Mesangial cell (primary cell): Measurements from ENCODE around the gene RPL39. TPM values are rescaled to one million over a fixed set of nuclear protein-coding genes. Genes with fewer than 3 reads are reported as not detected.

ENCODE experiments used
- total RNA-seq: library from RNA; depleted of rRNA; stranded (reverse); fragments of >200 nt; gene quantifications from 2 replicates; pipeline ENCODE4 v1.2.3, GENCODE V29; 2015

Gene RPL39
- total RNA-seq: 2,602 and 2,975 TPM in 2 replicates

DNA sequence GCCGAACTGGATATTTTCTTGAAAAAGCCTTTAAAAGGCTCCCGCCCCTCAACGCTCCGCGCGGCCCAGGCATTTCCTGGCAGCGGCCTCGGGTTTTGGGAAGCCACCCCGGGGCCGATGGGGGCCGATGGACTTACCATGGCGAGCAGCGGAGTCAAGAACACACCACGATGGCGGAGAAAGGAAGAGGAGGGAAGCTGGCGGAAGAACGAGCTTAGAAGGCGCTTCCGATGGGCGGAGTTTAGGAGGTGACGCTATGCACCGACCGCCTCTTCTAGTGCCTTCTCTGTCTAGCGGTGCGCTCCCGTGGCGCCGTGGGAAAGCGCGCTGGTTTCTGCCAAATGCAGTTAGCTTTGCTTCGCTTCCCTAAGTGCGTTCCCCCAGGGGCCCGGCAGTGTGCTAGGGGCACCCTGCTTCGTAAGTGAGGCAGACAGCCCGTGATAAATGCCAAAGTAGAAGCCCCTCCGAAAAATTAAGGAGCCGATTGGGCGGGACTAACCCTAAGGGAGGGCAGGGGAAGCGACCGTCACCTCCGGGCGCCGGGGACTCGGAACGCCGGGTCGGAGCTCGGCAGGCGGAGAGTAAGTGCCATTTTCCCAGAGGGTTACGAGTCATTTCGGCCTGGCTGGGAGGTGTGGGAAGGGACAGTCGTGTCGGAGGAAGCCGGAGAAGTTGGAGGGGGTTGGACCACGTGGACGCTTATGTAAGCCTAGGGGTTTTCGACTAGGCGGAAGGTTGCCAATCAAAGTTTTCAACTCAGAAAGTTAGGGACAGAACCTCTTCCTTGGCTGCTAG lies at the start of gene RPL39:
RPL39 (minus strand) TSS at position 194 of the 795 bp plus-strand sequence; CDS start at position 140, 54 bp downstream.

DNA sequence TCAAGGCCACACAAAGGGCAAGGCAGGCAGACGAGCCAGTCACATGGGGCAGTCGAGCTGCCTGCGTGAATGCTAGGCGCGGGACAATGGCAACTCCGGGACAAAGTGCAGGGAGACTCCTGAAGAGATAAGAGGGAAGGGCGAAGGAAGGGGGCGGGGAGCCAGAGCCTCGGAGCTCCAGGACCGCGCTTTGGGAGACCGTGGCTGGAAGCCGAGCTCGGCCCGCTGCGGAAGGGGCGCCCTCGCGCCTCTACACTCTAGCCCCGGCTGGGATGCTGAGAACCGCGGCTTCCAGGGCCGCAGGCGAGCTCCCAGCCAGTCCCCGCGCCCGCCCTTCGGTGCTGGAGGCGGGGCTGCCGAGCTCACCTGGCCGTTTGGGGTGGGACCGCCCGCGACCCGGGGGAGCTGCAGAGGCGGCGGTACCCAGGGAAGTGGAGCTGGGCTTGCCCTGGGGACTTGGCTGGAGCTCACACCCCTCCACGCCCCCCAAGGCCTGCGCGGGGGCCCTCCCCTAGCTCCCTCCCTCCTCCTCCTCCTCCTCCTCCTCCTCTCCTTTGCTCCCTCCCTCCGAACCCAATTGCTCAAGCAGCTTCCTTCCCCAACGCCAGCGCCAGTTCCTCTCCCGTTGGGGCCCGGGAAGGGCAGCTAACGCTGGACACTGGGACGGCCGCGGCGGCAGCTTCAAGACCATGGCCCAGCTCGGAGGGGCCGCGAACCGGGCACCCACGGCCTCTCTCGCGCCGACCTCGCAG lies 33.3 kb downstream of the RPL39 start, which contains the start of gene SOWAHD:
SOWAHD (plus strand) TSS at position 610 of the 752 bp plus-strand sequence; CDS start at position 690, 80 bp downstream.

Other genes starting within 250 kb of the RPL39 start
- 18.1 and 20.4 TPM in 2 replicates for gene STEEP1, start 226.2 kb downstream of the RPL39 start, total RNA-seq
- 28.0 and 39.4 TPM in 2 replicates for gene UBE2A, start 217.1 kb downstream of the RPL39 start, total RNA-seq
- gene NKRF, start 185.2 kb downstream of the RPL39 start, total RNA-seq: 4.8 and 5.7 TPM in 2 replicates
- gene SEPTIN6, start 98.5 kb downstream of the RPL39 start, total RNA-seq: 28.7 and 45.1 TPM in 2 replicates
- 0.38 TPM in 1 of 2 replicates, not detected in the other for gene SOWAHD, start 33.0 kb downstream of the RPL39 start, total RNA-seq
- 0.76 and 0.98 TPM in 2 replicates for gene UPF3B, start 61.3 kb upstream of the RPL39 start, total RNA-seq
- gene RNF113A, start 80.1 kb upstream of the RPL39 start, total RNA-seq: 7.7 and 12.9 TPM in 2 replicates
- 18.9 and 23.2 TPM in 2 replicates for gene NDUFA1, start 80.2 kb upstream of the RPL39 start, total RNA-seq
- not detected in 2 replicates for gene AKAP14, start 104.3 kb upstream of the RPL39 start, total RNA-seq
- 2.9 and 3.4 TPM in 2 replicates for gene NKAP, start 152.1 kb upstream of the RPL39 start, total RNA-seq